T47D (cell line): Measurements from ENCODE around the gene CAMTA2.

Experiments used
- DNase-seq, 2 experiments: peaks; one replicate each; pipeline versions ENCODE4 v3.0.0 to v3.0.0-alpha.2; 2011 to 2012; ENCODE audit warnings: low read depth in 1 of 2, low spot score in 1 of 2
- JUND ChIP-seq: IDR thresholded peaks from 2 replicates; pipeline ENCODE4 v1.6.1; 2012; ENCODE audit warnings: low read depth
- in situ Hi-C: cut with HindIII; loops from 2 replicates; pipeline ENCODE4 v1.10.0; 2016; ENCODE audit warnings: low sequenced_read_pairs, low pct_unique_long_range_greater_than_20kb

The CAMTA2 gene

GRCh38 chr17:4920351-4921048 lies 67.0 kb downstream of the CAMTA2 start:
- no peak for DNase-seq
- in situ Hi-C loops, result no loop called here
- no peak for TF ChIP-seq JUND

GRCh38 chr17:4919511-4920047 lies 67.9 kb downstream of the CAMTA2 start:
- no peak for DNase-seq
- in situ Hi-C loops, result no loop called here
- no peak for TF ChIP-seq JUND
